ENCODE measurements around the gene DLAT.

DNA sequence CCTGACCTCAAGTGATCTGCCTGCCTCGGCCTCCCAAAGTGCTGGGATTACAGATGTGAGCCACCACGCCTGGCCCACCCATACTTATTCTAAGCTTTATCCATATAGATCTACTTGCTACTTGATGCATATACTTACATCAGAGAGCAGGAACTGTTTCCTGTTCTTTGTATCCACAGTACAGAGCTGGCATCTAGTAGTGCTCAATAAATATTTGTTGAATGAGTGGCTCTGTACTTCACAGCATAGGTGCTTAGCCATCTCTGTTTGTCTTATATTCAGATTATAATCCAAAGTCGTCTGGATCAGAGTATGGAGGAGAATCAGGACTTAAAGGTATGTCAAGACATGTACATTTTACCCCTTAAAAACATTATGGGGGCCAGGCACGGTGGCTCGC, 38.6 kb upstream of the DLAT start:
- TF ChIP-seq, protein P1, sequence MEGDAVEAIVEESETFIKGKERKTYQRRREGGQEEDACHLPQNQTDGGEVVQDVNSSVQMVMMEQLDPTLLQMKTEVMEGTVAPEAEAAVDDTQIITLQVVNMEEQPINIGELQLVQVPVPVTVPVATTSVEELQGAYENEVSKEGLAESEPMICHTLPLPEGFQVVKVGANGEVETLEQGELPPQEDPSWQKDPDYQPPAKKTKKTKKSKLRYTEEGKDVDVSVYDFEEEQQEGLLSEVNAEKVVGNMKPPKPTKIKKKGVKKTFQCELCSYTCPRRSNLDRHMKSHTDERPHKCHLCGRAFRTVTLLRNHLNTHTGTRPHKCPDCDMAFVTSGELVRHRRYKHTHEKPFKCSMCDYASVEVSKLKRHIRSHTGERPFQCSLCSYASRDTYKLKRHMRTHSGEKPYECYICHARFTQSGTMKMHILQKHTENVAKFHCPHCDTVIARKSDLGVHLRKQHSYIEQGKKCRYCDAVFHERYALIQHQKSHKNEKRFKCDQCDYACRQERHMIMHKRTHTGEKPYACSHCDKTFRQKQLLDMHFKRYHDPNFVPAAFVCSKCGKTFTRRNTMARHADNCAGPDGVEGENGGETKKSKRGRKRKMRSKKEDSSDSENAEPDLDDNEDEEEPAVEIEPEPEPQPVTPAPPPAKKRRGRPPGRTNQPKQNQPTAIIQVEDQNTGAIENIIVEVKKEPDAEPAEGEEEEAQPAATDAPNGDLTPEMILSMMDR (IDR thresholded peaks at IDR 0.05; ENCODE audit: insufficient read depth, low read length, poor library complexity, severe bottlenecking) = no peak
- no peak for TF ChIP-seq EZH2phosphoT487 (conservative IDR thresholded peaks at IDR 0.05; ENCODE audit: low read length)
